ENCODE results near the gene ORC3. TPM values are rescaled to one million over a fixed set of nuclear protein-coding genes. Genes with fewer than 3 reads are reported as not detected.
A peak's percentile ranks its signal among the peaks of the same experiment; 100 is the strongest.

ORC3 gene
- total and polyA plus RNA-seq, 10 of the 15 experiments (the other 5 are each of a cell fraction or from before 2014, with no cell fraction given), result 27.2 to 76.3 (median 54.6) TPM

GRCh38 chr6:87656857-87657256 is 66.9 kb downstream of the ORC3 start:
- no peak overlapping the region for H2AFZ ChIP-seq (ENCODE audit: control insufficient read depth, low read depth, low read length)
- ChIA-PET POLR2A (interaction anchor here (0.7 to 1.6 kb wide), 5 partner anchors 12 to 929 kb away, joined by 3 to 4 read pairs (median 4); no protein-coding TSS in a partner anchor), RAD21 (ENCODE audit: unreplicated experiment) (interaction anchor here (0.8 to 1.3 kb wide), 2 partner anchors 10 to 12 kb away, joined by 3 to 5 read pairs; no protein-coding TSS in a partner anchor), CTCF (interaction anchor here (0.6 to 1.4 kb wide), 2 partner anchors 23 to 75 kb away, joined by 3 to 4 read pairs; no protein-coding TSS in a partner anchor), SMC1A (ENCODE audit: uncharacterized antibody, unreplicated experiment) (interaction anchor here (0.6 to 1.9 kb wide), 3 partner anchors 12 to 42 kb away, joined by 3 to 8 read pairs (median 6); no protein-coding TSS in a partner anchor)
- FAIRE-seq (peak; percentile 73), DNase-seq (ENCODE audit: low read depth, low spot score) (no peak), ATAC-seq (peak; percentile 38)
- in situ Hi-C loops (cut with MboI), result no loop called here
- no TSS peak for BruUV-seq (replicated peaks)
- no peaks in the 10 kb centered on the region for H4K20me1 ChIP-seq (ENCODE audit: control insufficient read depth, insufficient read depth)
- H3K4me2 ChIP-seq (ENCODE audit: control insufficient read depth, insufficient read depth), result 0 out of 2 replicates have a peak overlapping the region, but pooled peaks have one; percentile 0
- 0 out of 2 replicates have a peak, but pooled peaks cover 6% of the 10 kb centered on the region for H3K4me1 ChIP-seq (ENCODE audit: control insufficient read depth, insufficient read depth, low read length)
- no peaks in the 10 kb centered on the region for H3K27me3 ChIP-seq (replicated peaks in 1 of 2; ENCODE audit: control insufficient read depth in 2 of 2, insufficient read depth in 2 of 2, low read length in 1 of 2)
- intact Hi-C loops (cut with micrococcal nuclease; ENCODE audit: unreplicated experiment), result no loop called here
- H3K36me3 ChIP-seq (ENCODE audit: control insufficient read depth in 2 of 2, insufficient read depth in 2 of 2, low read length in 1 of 2), result peaks cover 0 to 12% of the 10 kb centered on the region in 2 experiments; a peak in 2 of 4 replicates
- TF ChIP-seq NR2F1 (conservative IDR thresholded peaks at IDR 0.05), result no peak
- TF ChIP-seq RUNX3 (IDR thresholded peaks at IDR 0.05; ENCODE audit: low read length), result peak; percentile 51
- H3K9me3 ChIP-seq (replicated peaks; ENCODE audit: control insufficient read depth, insufficient read depth, low read length), result no peaks in the 10 kb centered on the region
- no peak overlapping the region for H3K9ac ChIP-seq (ENCODE audit: control insufficient read depth, insufficient read depth, low read length)
- no peaks in the 10 kb centered on the region for H3K79me2 ChIP-seq (ENCODE audit: control insufficient read depth, insufficient read depth, low read length)
- 0 out of 2 replicates have a peak overlapping the region, but pooled peaks have one; percentile 2 for H3K27ac ChIP-seq (ENCODE audit: control insufficient read depth, insufficient read depth)
- no peak overlapping the region for H3K4me3 ChIP-seq

DNA sequence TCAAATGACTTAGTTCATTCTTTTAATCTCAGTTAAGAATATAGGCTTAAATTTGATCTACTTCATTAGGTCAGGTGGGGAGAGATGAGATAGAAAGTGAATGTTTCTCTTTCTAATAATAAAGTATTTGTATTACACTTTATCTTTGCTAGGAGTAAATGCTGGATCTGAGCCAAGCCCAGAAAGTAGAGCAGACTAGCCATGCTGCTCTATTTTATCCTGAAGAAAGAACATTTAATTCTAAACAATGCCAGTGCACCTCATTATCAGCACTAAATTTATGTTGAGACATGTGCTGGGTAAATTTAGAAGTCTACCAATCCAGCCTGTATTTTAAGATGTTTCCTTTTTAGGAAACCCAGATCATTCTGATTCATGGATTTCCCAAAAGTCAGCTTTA is 68.6 kb downstream of the ORC3 start:
- 0 out of 2 replicates have a peak, but pooled peaks cover 6% of the 10 kb centered on the region for H3K4me1 ChIP-seq (ENCODE audit: control insufficient read depth, insufficient read depth, low read length)
- RAD21 ChIA-PET (ENCODE audit: unreplicated experiment), result interaction anchor here (0.6 kb wide), 1 partner anchor 124 kb away, joined by 3 read pairs; no protein-coding TSS in a partner anchor
- H3K4me3 ChIP-seq, result no peak overlapping the region
- no peak for TF ChIP-seq PAX5 (IDR thresholded peaks at IDR 0.05; ENCODE audit: borderline replicate concordance, low read depth, low read length)
- intact Hi-C loops (cut with micrococcal nuclease; ENCODE audit: unreplicated experiment), result no loop called here
- SMC1A ChIA-PET (ENCODE audit: uncharacterized antibody, unreplicated experiment), result interaction anchor here (1.8 kb wide), 1 partner anchor 40 kb away, joined by 8 read pairs; no protein-coding TSS in a partner anchor
- no peaks in the 10 kb centered on the region for H3K9me3 ChIP-seq (replicated peaks; ENCODE audit: control insufficient read depth, insufficient read depth, low read length)
- DNase-seq (ENCODE audit: low read depth, low spot score) (no peak), ATAC-seq (no peak), FAIRE-seq (no peak)
- CTCF ChIA-PET, result no interaction called here
- no peak overlapping the region for H3K4me2 ChIP-seq (ENCODE audit: control insufficient read depth, insufficient read depth)
- H3K79me2 ChIP-seq (ENCODE audit: control insufficient read depth, insufficient read depth, low read length), result no peaks in the 10 kb centered on the region
- H4K20me1 ChIP-seq (ENCODE audit: control insufficient read depth, insufficient read depth), result no peaks in the 10 kb centered on the region
- H3K27me3 ChIP-seq (replicated peaks in 1 of 2; ENCODE audit: control insufficient read depth in 2 of 2, insufficient read depth in 2 of 2, low read length in 1 of 2), result no peaks in the 10 kb centered on the region
- no peak overlapping the region for H3K9ac ChIP-seq (ENCODE audit: control insufficient read depth, insufficient read depth, low read length)
- POLR2A ChIA-PET, result interaction anchor here (0.7 kb wide), 1 partner anchor 1203 kb away, joined by 3 read pairs; no protein-coding TSS in a partner anchor
- peaks cover 0 to 14% of the 10 kb centered on the region in 2 experiments; a peak in 2 of 4 replicates for H3K36me3 ChIP-seq (ENCODE audit: control insufficient read depth in 2 of 2, insufficient read depth in 2 of 2, low read length in 1 of 2)
- no TSS peak for BruUV-seq (replicated peaks)
- in situ Hi-C loops (cut with MboI), result no loop called here
- H2AFZ ChIP-seq (ENCODE audit: control insufficient read depth, low read depth, low read length), result no peak overlapping the region
- no peak overlapping the region for H3K27ac ChIP-seq (ENCODE audit: control insufficient read depth, insufficient read depth)
